Trophoblast cell (in vitro differentiated cells and primary cell): Measurements from ENCODE around the gene SYCE1.
A peak's percentile ranks its signal among the peaks of the same experiment; 100 is the strongest.
"Not testable (repeated sequence)": the region's sequence is repeated elsewhere in the genome, so short reads cannot be mapped to it uniquely, and the experiment has no call there.

ENCODE experiments used
- DNase-seq, 2 donors: peaks; one replicate each; pipeline ENCODE4 v3.0.0-alpha.2; 2016
- H2AFZ ChIP-seq: 2 replicates; pipeline ENCODE4 v1.6.1; 2013; ENCODE audit warnings: low read length, moderate library complexity, mild to moderate bottlenecking; ENCODE audit not compliant: insufficient read depth, poor library complexity
- H2AK5ac ChIP-seq: 2 replicates; pipeline ENCODE4 v1.6.1; 2013; ENCODE audit warnings: mild to moderate bottlenecking, low read length
- H2BK120ac ChIP-seq: 2 replicates; pipeline ENCODE4 v1.6.1; 2013; ENCODE audit warnings: low read length, mild to moderate bottlenecking, moderate library complexity; ENCODE audit not compliant: insufficient read depth, poor library complexity
- H2BK12ac ChIP-seq: 2 replicates; pipeline ENCODE4 v1.6.1; 2013; ENCODE audit warnings: mild to moderate bottlenecking, low read length, moderate library complexity
- H2BK5ac ChIP-seq: 2 replicates; pipeline ENCODE4 v1.6.1; 2013; ENCODE audit warnings: low read length, low read depth, moderate library complexity, mild to moderate bottlenecking; ENCODE audit not compliant: poor library complexity
- H3K14ac ChIP-seq: 2 replicates; pipeline ENCODE4 v1.6.1; 2013; ENCODE audit warnings: mild to moderate bottlenecking, low read length
- H3K18ac ChIP-seq: 2 replicates; pipeline ENCODE4 v1.6.1; 2013; ENCODE audit warnings: mild to moderate bottlenecking, low read length
- H3K23ac ChIP-seq: 2 replicates; pipeline ENCODE4 v1.6.1; 2013; ENCODE audit warnings: low read length
- H3K27ac ChIP-seq: 2 replicates; pipeline ENCODE4 v1.5.1; 2013; ENCODE audit warnings: low read depth, mild to moderate bottlenecking, inconsistent platforms, low read length, moderate library complexity
- H3K27me3 ChIP-seq: 2 replicates; pipeline ENCODE4 v1.6.1; 2013; ENCODE audit warnings: inconsistent platforms, mild to moderate bottlenecking, low read length, moderate library complexity; ENCODE audit not compliant: insufficient read depth
- H3K36me3 ChIP-seq, 2 experiments: 1 replicate in 1 of 2; 2 replicates in 1 of 2; pipeline ENCODE4 v1.6.1; 2013; ENCODE audit warnings: low read length in 2 of 2, mild to moderate bottlenecking in 2 of 2, moderate library complexity in 1 of 2; ENCODE audit not compliant: insufficient read depth in 2 of 2, control insufficient read depth in 1 of 2
- H3K4ac ChIP-seq: 2 replicates; pipeline ENCODE4 v1.6.1; 2013; ENCODE audit warnings: low read depth, mild to moderate bottlenecking, low read length, moderate library complexity
- H3K4me1 ChIP-seq, 2 experiments: 1 replicate in 1 of 2; 2 replicates in 1 of 2; pipeline ENCODE4 v1.6.1; 2013; ENCODE audit warnings: low read length in 2 of 2, mild to moderate bottlenecking in 2 of 2, moderate library complexity in 1 of 2; ENCODE audit not compliant: insufficient read depth in 2 of 2, control insufficient read depth in 1 of 2
- H3K4me2 ChIP-seq: 2 replicates; pipeline ENCODE4 v1.6.1; 2013; ENCODE audit warnings: inconsistent platforms, mild to moderate bottlenecking, low read length, moderate library complexity
- H3K4me3 ChIP-seq: 2 replicates; pipeline ENCODE4 v1.5.1; 2013; ENCODE audit warnings: mild to moderate bottlenecking, low read depth, low read length, inconsistent platforms
- H3K79me1 ChIP-seq: one replicate; pipeline ENCODE4 v1.6.1; 2013; ENCODE audit warnings: low read length
- H3K79me2 ChIP-seq: 2 replicates; pipeline ENCODE4 v1.6.1; 2013; ENCODE audit warnings: low read length, mild to moderate bottlenecking; ENCODE audit not compliant: control insufficient read depth, insufficient read depth, poor library complexity
- H3K9ac ChIP-seq: 2 replicates; pipeline ENCODE4 v1.6.1; 2013; ENCODE audit warnings: mild to moderate bottlenecking, low read length
- H3K9me3 ChIP-seq: 2 replicates; pipeline ENCODE4 v1.6.1; 2013; ENCODE audit warnings: low read depth, mild to moderate bottlenecking, control low read depth, inconsistent platforms, low read length; ENCODE audit not compliant: insufficient read depth
- H4K12ac ChIP-seq: 2 replicates; pipeline ENCODE4 v1.6.1; 2013; ENCODE audit warnings: low read depth, mild to moderate bottlenecking, low read length, moderate library complexity
- H4K8ac ChIP-seq: 2 replicates; pipeline ENCODE4 v1.6.1; 2013; ENCODE audit warnings: low read depth, mild to moderate bottlenecking, low read length, moderate library complexity
- H4K91ac ChIP-seq: one replicate; pipeline ENCODE4 v1.6.1; 2013; ENCODE audit warnings: low read depth, mild to moderate bottlenecking, low read length, moderate library complexity
- WGBS: extraction: QIAGEN DNeasy Blood & Tissue Kit; methylation state at CpG from one replicate; pipeline ENCODE4 v1.1.7; 2013; ENCODE audit warnings: missing lambda C conversion rate; ENCODE audit not compliant: insufficient read length, insufficient coverage; ENCODE audit errors: extremely low coverage; 5-methylcytosine and 5-hydroxymethylcytosine counted together

SYCE1 gene

DNA sequence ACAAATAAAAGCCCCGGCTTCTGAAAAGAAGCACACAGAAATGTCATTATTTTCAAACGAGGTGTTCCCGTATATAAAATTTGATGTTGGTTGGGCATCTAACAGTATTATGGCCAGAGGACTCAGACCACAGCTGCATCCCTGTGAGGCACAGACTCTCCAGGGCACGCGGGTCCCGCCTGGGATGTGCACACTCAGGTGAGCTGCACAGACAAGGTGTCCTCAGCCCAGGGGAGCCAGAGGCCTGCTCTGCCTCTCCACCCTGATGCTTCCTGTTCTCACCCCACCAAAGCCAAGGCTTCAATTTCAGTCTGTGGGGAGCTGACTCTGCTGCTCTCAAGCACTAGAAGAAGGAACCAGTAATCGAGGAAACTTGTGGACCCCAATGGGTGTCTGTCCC is 39.9 kb downstream of the SYCE1 start:
- Histone ChIP-seq H2BK120ac (no peak overlapping the region), H3K4me3 (no peak overlapping the region), H4K8ac (no peak overlapping the region), H4K12ac (no peak overlapping the region), H3K14ac (no peak overlapping the region), H3K79me2 (no peaks in the 10 kb centered on the region), H3K36me3 (no peaks in the 10 kb centered on the region), H3K4me2 (no peak overlapping the region), H2AFZ (no peak overlapping the region), H3K18ac (no peak overlapping the region), H2BK12ac (no peak overlapping the region), H4K91ac (no peak overlapping the region), H3K27ac (no peak overlapping the region), H3K4me1 (no peaks in the 10 kb centered on the region), H2BK5ac (no peak overlapping the region), H3K9me3 (peaks cover 50% of the 10 kb centered on the region), H3K9ac (no peak overlapping the region), H3K4ac (no peak overlapping the region), H3K27me3 (no peaks in the 10 kb centered on the region), H2AK5ac (no peak overlapping the region), H3K23ac (no peak overlapping the region), H3K79me1 (no peaks in the 10 kb centered on the region)
- WGBS: no CpG with 5 or more reads among the region's 7 CpGs
- DNase-seq: no peak

DNA sequence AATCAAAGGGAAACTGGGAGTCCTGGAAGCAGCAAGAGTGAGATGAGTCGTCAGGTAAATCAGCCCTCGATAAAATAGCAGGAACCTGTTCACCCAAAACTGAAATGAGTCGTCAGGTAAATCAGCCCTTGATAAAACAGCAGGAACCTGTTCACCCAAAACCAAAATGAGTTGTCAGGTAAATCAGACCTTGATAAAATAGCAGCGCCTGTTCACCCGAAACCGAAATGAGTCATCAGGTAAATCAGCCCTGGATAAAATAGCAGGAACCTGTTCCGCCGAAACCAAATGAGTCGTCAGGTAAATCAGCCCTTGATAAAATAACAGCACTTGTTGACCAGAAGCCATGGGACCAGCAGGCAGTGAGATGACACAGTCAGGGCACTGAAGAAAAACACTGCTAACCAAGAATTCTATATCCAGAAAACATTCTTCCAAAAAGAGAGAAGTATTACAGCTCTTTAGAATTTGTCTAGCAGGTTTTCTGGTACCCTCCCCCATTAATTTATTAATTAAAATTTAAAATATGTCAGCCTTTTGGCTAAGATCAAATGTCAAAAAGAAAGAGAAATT is 41.7 kb downstream of the SYCE1 start:
- Histone ChIP-seq H3K27ac (no peak overlapping the region), H3K4me3 (no peak overlapping the region), H3K4me1 (no peaks in the 10 kb centered on the region), H3K36me3 (no peaks in the 10 kb centered on the region), H2AK5ac (no peak overlapping the region), H3K9me3 (peaks cover 39% of the 10 kb centered on the region), H4K12ac (no peak overlapping the region), H3K4ac (no peak overlapping the region), H4K91ac (no peak overlapping the region), H3K18ac (no peak overlapping the region), H2BK5ac (no peak overlapping the region), H3K27me3 (no peaks in the 10 kb centered on the region), H2AFZ (no peak overlapping the region), H2BK12ac (no peak overlapping the region), H3K4me2 (no peak overlapping the region), H3K23ac (no peak overlapping the region), H3K9ac (no peak overlapping the region), H3K14ac (no peak overlapping the region), H3K79me2 (no peaks in the 10 kb centered on the region), H2BK120ac (no peak overlapping the region), H3K79me1 (no peaks in the 10 kb centered on the region), H4K8ac (no peak overlapping the region)
- DNase-seq: no peak
- no CpG with 5 or more reads among the region's 9 CpGs for WGBS

DNA sequence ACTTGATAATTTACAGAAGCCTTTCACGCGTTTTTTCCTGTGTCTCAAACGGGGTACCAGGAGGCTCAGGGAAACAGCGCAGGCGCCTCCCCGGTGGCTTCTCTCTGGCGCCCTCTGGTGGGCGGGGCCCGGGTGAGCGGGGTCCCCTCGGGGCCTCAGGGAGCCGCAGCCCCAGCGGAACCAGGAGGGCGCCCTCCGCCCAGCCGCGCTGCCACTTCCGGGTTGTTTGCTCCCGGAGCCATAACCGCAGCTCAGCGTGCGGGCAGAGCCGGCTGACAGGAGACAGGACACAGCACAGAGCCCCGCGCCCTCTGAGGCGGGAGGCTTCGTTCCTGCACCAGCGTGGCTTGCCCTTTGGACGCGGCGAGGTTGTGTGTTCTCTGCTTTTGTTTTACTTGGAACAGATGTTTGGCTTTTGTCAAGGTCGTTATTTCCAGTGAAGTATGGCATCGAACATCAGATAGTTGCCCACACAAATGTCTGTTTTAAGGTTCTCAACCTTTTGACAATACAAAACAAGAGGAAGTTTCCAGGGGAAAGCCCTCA is 45.1 kb downstream of the SYCE1 start:
- no peak overlapping the region for H2BK120ac ChIP-seq

GRCh38 chr10:133518517-133518916 is 46.9 kb downstream of the SYCE1 start:
- H2BK120ac ChIP-seq, H3K23ac ChIP-seq, H3K79me1 ChIP-seq, H2BK5ac ChIP-seq, H3K4me1 ChIP-seq, H4K12ac ChIP-seq, H4K91ac ChIP-seq, H3K14ac ChIP-seq, H3K18ac ChIP-seq, H3K27ac ChIP-seq, H3K79me2 ChIP-seq, H2AK5ac ChIP-seq, H3K4me2 ChIP-seq, H2BK12ac ChIP-seq, H3K4me3 ChIP-seq, H2AFZ ChIP-seq, H3K4ac ChIP-seq, H3K36me3 ChIP-seq, H3K9ac ChIP-seq, H3K27me3 ChIP-seq, H4K8ac ChIP-seq: not testable (repeated sequence)
- peak in 1 of 2 donors; percentile 9 for DNase-seq
- WGBS: no CpG with 5 or more reads among the region's 5 CpGs
- H3K9me3 ChIP-seq: peaks cover 13% of the 10 kb centered on the region

More for the DNA sequence above, 45.1 kb downstream of the SYCE1 start:
- Histone ChIP-seq H3K79me2 (no peaks in the 10 kb centered on the region), H2AK5ac (no peak overlapping the region), H3K14ac (no peak overlapping the region), H3K4ac (no peak overlapping the region), H2BK5ac (no peak overlapping the region), H3K27ac (no peak overlapping the region), H3K4me3 (no peak overlapping the region), H3K9me3 (peaks cover 18% of the 10 kb centered on the region), H3K4me1 (no peaks in the 10 kb centered on the region), H3K9ac (no peak overlapping the region), H3K23ac (no peak overlapping the region), H4K91ac (no peak overlapping the region), H3K36me3 (no peaks in the 10 kb centered on the region), H4K12ac (no peak overlapping the region), H3K27me3 (no peaks in the 10 kb centered on the region), H3K18ac (no peak overlapping the region), H2BK12ac (no peak overlapping the region), H2AFZ (no peak overlapping the region), H3K79me1 (no peaks in the 10 kb centered on the region), H3K4me2 (no peak overlapping the region), H4K8ac (no peak overlapping the region)
- DNase-seq: peak; percentile 22 to 47
- no CpG with 5 or more reads among the region's 33 CpGs for WGBS
